Keratinocyte (primary cell): ENCODE measurements around the gene SIM1. TPM values are rescaled to one million over a fixed set of nuclear protein-coding genes. Genes with fewer than 3 reads are reported as not detected.

ENCODE experiments used
- DNase-seq: peaks from one replicate; pipeline ENCODE4 v3.0.0-alpha.2; 2011; ENCODE audit warnings: low read depth, missing footprints, low spot score
- FAIRE-seq: peaks from 2 replicates; lab custom pipeline; 2011; peaks lifted over from hg19 to GRCh38; lab: Jason Lieb, UNC
- H2AFZ ChIP-seq: 2 replicates; pipeline ENCODE4 v1.6.0; 2012; ENCODE audit warnings: low read length, control low read depth, inconsistent platforms; ENCODE audit not compliant: control insufficient read depth
- H3K27ac ChIP-seq: 2 replicates; pipeline ENCODE4 v1.5.1; 2011; ENCODE audit warnings: low read length; ENCODE audit not compliant: control insufficient read depth, insufficient read depth
- H3K27me3 ChIP-seq: 3 replicates; pipeline ENCODE4 v1.6.0; 2011; ENCODE audit warnings: low read length; ENCODE audit not compliant: control insufficient read depth, insufficient read depth; ENCODE audit errors: extremely low read depth
- H3K36me3 ChIP-seq, 2 experiments: 2 replicates in 1 of 2; 3 replicates in 1 of 2; pipeline ENCODE4 v1.5.1; 2011; ENCODE audit warnings: low read length in 2 of 2, mild to moderate bottlenecking in 1 of 2; ENCODE audit not compliant: control insufficient read depth in 2 of 2, insufficient read depth in 2 of 2; ENCODE audit errors: extremely low read depth in 1 of 2
- H3K4me1 ChIP-seq: 3 replicates; pipeline ENCODE4 v1.5.1; 2011; ENCODE audit warnings: low read length; ENCODE audit not compliant: control insufficient read depth, insufficient read depth; ENCODE audit errors: extremely low read depth
- H3K4me2 ChIP-seq: 3 replicates; pipeline ENCODE4 v1.6.0; 2011; ENCODE audit warnings: low read depth, low read length; ENCODE audit not compliant: control insufficient read depth, insufficient read depth; ENCODE audit errors: extremely low read depth
- H3K4me3 ChIP-seq, 3 experiments: fragments of 200-600 bp in 1 of 3; sonication (generic) in 1 of 3; 2 replicates in 2 of 3; 3 replicates in 1 of 3; pipeline ENCODE4 v1.5.1; 2011 to 2016; ENCODE audit warnings: low read length in 3 of 3, mild to moderate bottlenecking in 3 of 3, control low read depth in 2 of 3, inconsistent platforms in 1 of 3, low read depth in 1 of 3, mixed read lengths in 1 of 3, mixed run types in 1 of 3, moderate library complexity in 1 of 3; ENCODE audit not compliant: control insufficient read depth in 2 of 3, insufficient read depth in 2 of 3; ENCODE audit errors: extremely low read depth in 1 of 3
- H3K79me2 ChIP-seq: 2 replicates; pipeline ENCODE4 v1.6.0; 2012; ENCODE audit warnings: low read length; ENCODE audit not compliant: control insufficient read depth, insufficient read depth
- H3K9ac ChIP-seq: 3 replicates; pipeline ENCODE4 v1.6.0; 2011; ENCODE audit warnings: low read length; ENCODE audit not compliant: control insufficient read depth, insufficient read depth; ENCODE audit errors: extremely low read depth
- H3K9me1 ChIP-seq: 3 replicates; pipeline ENCODE4 v1.6.0; 2011; ENCODE audit warnings: low read length; ENCODE audit not compliant: control insufficient read depth, insufficient read depth; ENCODE audit errors: extremely low read depth
- H3K9me3 ChIP-seq: 2 replicates; pipeline ENCODE4 v1.5.1; 2012; ENCODE audit warnings: low read depth, low read length; ENCODE audit not compliant: control insufficient read depth
- H4K20me1 ChIP-seq: 3 replicates; pipeline ENCODE4 v1.6.0; 2011; ENCODE audit warnings: low read length; ENCODE audit not compliant: control insufficient read depth, insufficient read depth; ENCODE audit errors: extremely low read depth
- EZH2 ChIP-seq: IDR thresholded peaks from one replicate; pipeline ENCODE4 v1.6.1; 2012; ENCODE audit warnings: inconsistent platforms, mild to moderate bottlenecking, low read length, moderate library complexity
- dilution Hi-C: fragments of 300-500 bp; cut with MboI; formaldehyde crosslinking; loops from one replicate; pipeline ENCODE4 v1.7.0; 2020; ENCODE audit warnings: low sequenced_read_pairs; ENCODE audit not compliant: extremely low pct_ligation_motif_present
- polyA plus RNA-seq, 5 experiments: library from polyadenylated mRNA; depleted of rRNA in 3 of 5; stranded (reverse) in 3 of 5; stranded (forward) in 1 of 5; unstranded in 1 of 5; fragments of >200 nt; gene quantifications; 1 replicate in 1 of 5; 2 replicates in 3 of 5; 3 replicates in 1 of 5; pipeline versions ENCODE4 v1.2.1 to v1.2.3, GENCODE V29; 2011 to 2012; ENCODE audit warnings: missing spikeins in 2 of 5, low read depth in 1 of 5, low replicate concordance in 1 of 5
- TF ChIP-seq, protein P1 (sequence below), 3 experiments: IDR thresholded peaks in 1 of 3; conservative IDR thresholded peaks in 1 of 3; optimal IDR thresholded peaks in 1 of 3; 2 replicates in 2 of 3; 3 replicates in 1 of 3; pipeline versions ENCODE3 to v1.5.1; 2011; ENCODE audit warnings: low read length in 3 of 3, mild to moderate bottlenecking in 3 of 3, moderate library complexity in 2 of 3, control low read depth in 1 of 3, inconsistent platforms in 1 of 3; ENCODE audit not compliant: insufficient read depth in 2 of 3; ENCODE audit errors: extremely low read depth in 1 of 3

Gene SIM1
- polyA plus RNA-seq, 1 donor (not counting 4 experiments of a cell fraction or from before 2014, with no cell fraction given) = not detected

DNA sequence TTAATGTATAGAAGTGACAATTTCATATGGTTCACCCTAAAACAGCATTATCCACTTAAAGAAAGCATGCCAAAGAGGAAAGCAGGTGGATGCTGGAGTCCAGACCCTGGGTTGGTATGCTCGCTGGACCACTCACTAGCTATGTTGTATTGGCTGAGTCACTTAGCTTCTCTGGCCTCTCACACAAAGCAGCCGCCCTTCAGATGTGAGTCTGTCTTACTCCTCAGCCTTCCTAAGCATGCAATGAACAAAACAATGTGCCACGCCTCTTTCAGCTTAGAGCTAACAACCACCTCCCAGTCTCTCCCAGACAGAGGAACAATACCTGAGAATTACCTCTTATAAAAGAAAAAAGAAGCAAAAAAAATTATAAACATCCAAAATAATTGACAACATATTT lies 29.4 kb downstream of the SIM1 start:
- no peak overlapping the region for H3K4me3 ChIP-seq
- dilution Hi-C loops = no loop called here
- no peak for TF ChIP-seq EZH2
- TF ChIP-seq, protein P1, sequence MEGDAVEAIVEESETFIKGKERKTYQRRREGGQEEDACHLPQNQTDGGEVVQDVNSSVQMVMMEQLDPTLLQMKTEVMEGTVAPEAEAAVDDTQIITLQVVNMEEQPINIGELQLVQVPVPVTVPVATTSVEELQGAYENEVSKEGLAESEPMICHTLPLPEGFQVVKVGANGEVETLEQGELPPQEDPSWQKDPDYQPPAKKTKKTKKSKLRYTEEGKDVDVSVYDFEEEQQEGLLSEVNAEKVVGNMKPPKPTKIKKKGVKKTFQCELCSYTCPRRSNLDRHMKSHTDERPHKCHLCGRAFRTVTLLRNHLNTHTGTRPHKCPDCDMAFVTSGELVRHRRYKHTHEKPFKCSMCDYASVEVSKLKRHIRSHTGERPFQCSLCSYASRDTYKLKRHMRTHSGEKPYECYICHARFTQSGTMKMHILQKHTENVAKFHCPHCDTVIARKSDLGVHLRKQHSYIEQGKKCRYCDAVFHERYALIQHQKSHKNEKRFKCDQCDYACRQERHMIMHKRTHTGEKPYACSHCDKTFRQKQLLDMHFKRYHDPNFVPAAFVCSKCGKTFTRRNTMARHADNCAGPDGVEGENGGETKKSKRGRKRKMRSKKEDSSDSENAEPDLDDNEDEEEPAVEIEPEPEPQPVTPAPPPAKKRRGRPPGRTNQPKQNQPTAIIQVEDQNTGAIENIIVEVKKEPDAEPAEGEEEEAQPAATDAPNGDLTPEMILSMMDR (optimal IDR thresholded peaks at IDR 0.05 in 1 of 3, IDR thresholded peaks at IDR 0.05 in 1 of 3, conservative IDR thresholded peaks at IDR 0.05 in 1 of 3; ENCODE audit: extremely low read depth in 1 of 3, insufficient read depth in 2 of 3, low read length in 3 of 3) = no peak
- no peak overlapping the region for H2AFZ ChIP-seq
- H3K79me2 ChIP-seq = no peaks in the 10 kb centered on the region
- no peak overlapping the region for H3K27ac ChIP-seq
- H3K36me3 ChIP-seq = no peaks in the 10 kb centered on the region
- no peak overlapping the region for H3K9ac ChIP-seq
- H3K27me3 ChIP-seq = peaks cover 10% of the 10 kb centered on the region
- FAIRE-seq (no peak), DNase-seq (no peak)
- H3K9me3 ChIP-seq = no peaks in the 10 kb centered on the region
- H3K9me1 ChIP-seq = no peaks in the 10 kb centered on the region
- no peaks in the 10 kb centered on the region for H4K20me1 ChIP-seq
- H3K4me1 ChIP-seq = no peaks in the 10 kb centered on the region
- H3K4me2 ChIP-seq = no peak overlapping the region

GRCh38 chr6:100433726-100434435 lies 30.8 kb downstream of the SIM1 start:
- no peaks in the 10 kb centered on the region for H3K9me1 ChIP-seq
- no peaks in the 10 kb centered on the region for H3K9me3 ChIP-seq
- no peaks in the 10 kb centered on the region for H3K4me1 ChIP-seq
- dilution Hi-C loops = no loop called here
- no peak overlapping the region for H3K27ac ChIP-seq
- H3K4me2 ChIP-seq = no peak overlapping the region
- no peaks in the 10 kb centered on the region for H3K36me3 ChIP-seq
- no peak overlapping the region for H2AFZ ChIP-seq
- H3K9ac ChIP-seq = no peak overlapping the region
- H3K27me3 ChIP-seq = peaks cover 6% of the 10 kb centered on the region
- no peak for TF ChIP-seq EZH2
- TF ChIP-seq, protein P1 (optimal IDR thresholded peaks at IDR 0.05 in 1 of 3, IDR thresholded peaks at IDR 0.05 in 1 of 3, conservative IDR thresholded peaks at IDR 0.05 in 1 of 3; ENCODE audit: extremely low read depth in 1 of 3, insufficient read depth in 2 of 3, low read length in 3 of 3) = no peak
- no peak overlapping the region for H3K4me3 ChIP-seq
- H4K20me1 ChIP-seq = no peaks in the 10 kb centered on the region
- DNase-seq (no peak), FAIRE-seq (no peak)
- no peaks in the 10 kb centered on the region for H3K79me2 ChIP-seq
